Endothelial cell of umbilical vein (primary cell): ENCODE results near the gene RPL35A. TPM values are rescaled to one million over a fixed set of nuclear protein-coding genes. Genes with fewer than 3 reads are reported as not detected.

Experiments
- BruUV-seq: library from RNA; stranded (reverse); fragments of 400-500 nt; replicated peaks from 2 replicates; lab custom pipeline; 2021; lab: Mats Ljungman, UMichigan
- CTCF ChIA-PET: fragments of 300-600, 350-600 bp; sonication (Branson Sonifier 250); formaldehyde crosslinking; loops from one replicate; lab custom pipeline; 2021; ENCODE audit warnings: antibody characterized with exemption, inconsistent platforms; lab: Charles Lee
- POLR2A ChIA-PET: fragments of 300-600, 350-600 bp; sonication (Branson Sonifier 250); formaldehyde crosslinking; loops from one replicate; lab custom pipeline; 2021; ENCODE audit warnings: antibody characterized with exemption, inconsistent platforms; lab: Charles Lee
- DNase-seq: peaks from one replicate; pipeline ENCODE4 v3.0.0-alpha.2; 2011; ENCODE audit warnings: low read depth, low spot score
- FAIRE-seq: peaks from 2 replicates; lab custom pipeline; 2011; peaks lifted over from hg19 to GRCh38; lab: Jason Lieb, UNC
- H2AFZ ChIP-seq: 2 replicates; pipeline ENCODE4 v1.6.0; 2012; ENCODE audit warnings: low read depth, low read length, control low read depth, inconsistent platforms
- H3K27ac ChIP-seq: 2 replicates; pipeline ENCODE4 v1.5.1; 2011; ENCODE audit warnings: low read depth, mild to moderate bottlenecking, control low read depth, low read length, moderate library complexity; ENCODE audit not compliant: insufficient read depth
- H3K27me3 ChIP-seq, 2 experiments: 2 replicates each; pipeline versions ENCODE4 v1.6.0 to v1.6.1; 2011; ENCODE audit warnings: low read length in 2 of 2, mixed read lengths in 1 of 2; ENCODE audit not compliant: control insufficient read depth in 2 of 2, insufficient read depth in 2 of 2
- H3K36me3 ChIP-seq, 2 experiments: 2 replicates in 1 of 2; 3 replicates in 1 of 2; pipeline ENCODE4 v1.5.1; 2011; ENCODE audit warnings: low read length in 2 of 2, mild to moderate bottlenecking in 1 of 2, moderate library complexity in 1 of 2; ENCODE audit not compliant: control insufficient read depth in 2 of 2, insufficient read depth in 2 of 2; ENCODE audit errors: extremely low read depth in 1 of 2
- H3K4me1 ChIP-seq: 3 replicates; pipeline ENCODE4 v1.5.1; 2011; ENCODE audit warnings: mild to moderate bottlenecking, low read length; ENCODE audit not compliant: control insufficient read depth, insufficient read depth; ENCODE audit errors: extremely low read depth
- H3K4me2 ChIP-seq: 2 replicates; pipeline ENCODE4 v1.6.1; 2011; ENCODE audit warnings: low read length, control low read depth, mixed read lengths; ENCODE audit not compliant: insufficient read depth
- H3K4me3 ChIP-seq, 3 experiments: fragments of 200-600 bp in 1 of 3; sonication (generic), shearing (Covaris generic) in 1 of 3; replicated peaks in 1 of 3; 2 replicates each; pipeline ENCODE4 v1.5.1; 2011 to 2016; ENCODE audit warnings: control low read depth in 3 of 3, low read length in 3 of 3, mild to moderate bottlenecking in 2 of 3, inconsistent platforms in 1 of 3, low read depth in 1 of 3, moderate library complexity in 1 of 3; ENCODE audit not compliant: insufficient read depth in 1 of 3
- H3K79me2 ChIP-seq: 2 replicates; pipeline ENCODE4 v1.6.0; 2012; ENCODE audit warnings: low read length, inconsistent platforms; ENCODE audit not compliant: control insufficient read depth, insufficient read depth
- H3K9ac ChIP-seq: replicated peaks from 2 replicates; pipeline ENCODE3; 2011; ENCODE audit warnings: low read length, control low read depth; ENCODE audit not compliant: insufficient read depth; ENCODE audit errors: extremely low read depth
- H3K9me1 ChIP-seq: replicated peaks from 3 replicates; pipeline ENCODE4 v1.6.0; 2011; ENCODE audit warnings: mild to moderate bottlenecking, low read length; ENCODE audit not compliant: control insufficient read depth, insufficient read depth; ENCODE audit errors: extremely low read depth
- H3K9me3 ChIP-seq: replicated peaks from 2 replicates; pipeline ENCODE4 v1.5.1; 2012; ENCODE audit warnings: low read length, inconsistent platforms; ENCODE audit not compliant: control insufficient read depth, insufficient read depth
- H4K20me1 ChIP-seq: replicated peaks from 2 replicates; pipeline ENCODE3; 2011; ENCODE audit warnings: mild to moderate bottlenecking, low read length; ENCODE audit not compliant: control insufficient read depth, insufficient read depth; ENCODE audit errors: extremely low read depth
- CTCF ChIP-seq, 2 donors: IDR thresholded peaks; 1 replicate in 1 of 2; 2 replicates in 1 of 2; pipeline ENCODE4 v1.5.1; 2011; ENCODE audit warnings: low read length in 2 of 2, mild to moderate bottlenecking in 2 of 2, moderate library complexity in 2 of 2, control low read depth in 1 of 2, inconsistent platforms in 1 of 2, low read depth in 1 of 2; ENCODE audit not compliant: insufficient read depth in 1 of 2; ENCODE audit errors: extremely low read depth in 1 of 2
- EZH2 ChIP-seq: IDR thresholded peaks from 2 replicates; pipeline ENCODE4 v1.6.1; 2012; ENCODE audit warnings: borderline replicate concordance, low read depth, mild to moderate bottlenecking, moderate library complexity, low read length, inconsistent platforms; ENCODE audit not compliant: severe bottlenecking
- FOS ChIP-seq: IDR thresholded peaks from 2 replicates; pipeline ENCODE4 v1.6.1; 2011; ENCODE audit warnings: mild to moderate bottlenecking, low read length, moderate library complexity, borderline replicate concordance; ENCODE audit not compliant: insufficient read depth
- GATA2 ChIP-seq: IDR thresholded peaks from 2 replicates; pipeline ENCODE4 v1.7.0; 2011; ENCODE audit warnings: low read depth, mild to moderate bottlenecking, moderate library complexity, mixed read lengths, low read length; ENCODE audit not compliant: insufficient read length, insufficient read depth
- JUN ChIP-seq: IDR thresholded peaks from 2 replicates; pipeline ENCODE4 v1.6.1; 2011; ENCODE audit warnings: borderline replicate concordance, low read depth; ENCODE audit not compliant: insufficient read length, insufficient read depth
- MAX ChIP-seq: IDR thresholded peaks from 2 replicates; pipeline ENCODE4 v1.6.1; 2011; ENCODE audit not compliant: insufficient read depth, insufficient read length
- MYC ChIP-seq: IDR thresholded peaks from one replicate; pipeline ENCODE4 v1.6.1; 2011; ENCODE audit warnings: mild to moderate bottlenecking, low read depth, low read length
- POLR2A ChIP-seq: IDR thresholded peaks from 2 replicates; pipeline ENCODE4 v1.6.1; 2012; ENCODE audit warnings: low read depth, mild to moderate bottlenecking, control low read depth, low read length
- POLR2AphosphoS5 ChIP-seq: IDR thresholded peaks from 2 replicates; pipeline ENCODE4 v1.6.1; 2012; ENCODE audit warnings: low read depth, mild to moderate bottlenecking, control low read depth, low read length, moderate library complexity; ENCODE audit not compliant: insufficient read depth
- dilution Hi-C: fragments of 300-500 bp; cut with MboI; formaldehyde crosslinking; loops from one replicate; pipeline ENCODE4 v1.15.0; 2019; ENCODE audit warnings: low sequenced_read_pairs; ENCODE audit not compliant: extremely low pct_ligation_motif_present
- intact Hi-C: fragments of 100-400 bp; cut with micrococcal nuclease; formaldehyde crosslinking; loops from one replicate; pipeline ENCODE4 v1.10.0; 2022
- polyA plus RNA-seq, 4 experiments: library from polyadenylated mRNA; depleted of rRNA in 3 of 4; stranded (reverse) in 3 of 4; unstranded in 1 of 4; fragments of >200 nt; gene quantifications; 2 replicates each; pipeline versions ENCODE4 v1.2.1 to v1.2.3, GENCODE V29; 2011 to 2012; ENCODE audit warnings: missing spikeins in 1 of 4
- small RNA-seq: library from RNA; depleted of rRNA; stranded (forward); fragments of <200 nt; gene quantifications from one replicate; pipeline ENCODE3, GENCODE V24; 2012; ENCODE audit warnings: low replicate concordance, low read depth; ENCODE audit not compliant: insufficient read depth, insufficient read length
- total RNA-seq: library from RNA; stranded (reverse); gene quantifications from 2 replicates; pipeline ENCODE4 v1.2.3, GENCODE V29; 2021

The RPL35A gene
- total and polyA plus RNA-seq, 2 donors (not counting 3 experiments of a cell fraction or from before 2014, with no cell fraction given): 566 to 1,094 TPM

DNA sequence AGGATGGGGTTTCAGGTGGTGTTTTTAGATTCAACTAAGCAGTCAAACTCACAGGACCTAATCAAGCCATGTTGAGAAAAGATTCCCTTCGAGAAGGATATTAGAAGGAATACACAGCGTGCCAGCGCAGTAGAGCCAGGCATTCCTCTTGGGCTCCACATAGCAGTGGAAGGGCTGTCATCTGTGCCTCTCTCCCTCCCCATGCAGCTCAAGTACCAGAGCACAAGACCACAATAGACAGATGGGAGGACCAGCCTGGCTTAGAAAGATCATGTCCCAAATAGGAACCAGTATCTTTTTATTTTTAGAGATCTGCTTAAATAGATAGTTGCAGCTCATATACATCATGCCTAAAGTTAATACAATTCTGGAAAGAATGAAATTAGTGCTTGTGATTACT, 47.9 kb downstream of the RPL35A start:
- intact Hi-C loops: no loop called here

More for the DNA sequence above, 47.9 kb downstream of the RPL35A start:
- Histone ChIP-seq H3K9me3 (no peaks in the 10 kb centered on the region), H3K27me3 (no peaks in the 10 kb centered on the region), H4K20me1 (no peaks in the 10 kb centered on the region), H3K9ac (no peak overlapping the region), H3K4me2 (no peak overlapping the region), H3K4me1 (no peaks in the 10 kb centered on the region), H3K9me1 (no peaks in the 10 kb centered on the region), H3K27ac (no peak overlapping the region), H2AFZ (no peak overlapping the region), H3K36me3 (no peaks in the 10 kb centered on the region), H3K79me2 (no peaks in the 10 kb centered on the region), H3K4me3 (no peak overlapping the region)
- POLR2A ChIA-PET: no interaction called here
- dilution Hi-C loops: no loop called here
- CTCF ChIA-PET: no interaction called here
- BruUV-seq: no TSS peak
- no peak for DNase-seq
- TF ChIP-seq CTCF (IDR thresholded peaks at IDR 0.05; ENCODE audit: extremely low read depth in 1 of 2, insufficient read depth in 1 of 2, low read depth in 1 of 2, low read length in 2 of 2): no peak
- no peak for TF ChIP-seq MAX
- no peak for TF ChIP-seq FOS
- TF ChIP-seq JUN: no peak
- no peak for TF ChIP-seq POLR2A
- TF ChIP-seq POLR2AphosphoS5: no peak
- TF ChIP-seq EZH2: no peak
- no peak for TF ChIP-seq MYC
- no peak for TF ChIP-seq GATA2
- no peak for FAIRE-seq

Small RNAs within 50 kb of the gene (small RNA-seq; reads per million reads assigned to genes)
- gene RNU6-621P: not detected

Other genes with a start within 250 kb of the RPL35A start
- 22.9 and 25.8 TPM in 2 replicates for gene RUBCN, start 213.3 kb upstream of the RPL35A start, total RNA-seq
- gene RUBCN, start 213.3 kb upstream of the RPL35A start, polyA plus RNA-seq: 15.0 and 18.5 TPM in 2 replicates
- 52.3 and 59.3 TPM in 2 replicates for gene FYTTD1, start 200.3 kb upstream of the RPL35A start, total RNA-seq
- gene FYTTD1, start 200.3 kb upstream of the RPL35A start, polyA plus RNA-seq: 6.8 and 8.9 TPM in 2 replicates
- 60.3 and 71.2 TPM in 2 replicates for gene LRCH3, start 158.9 kb upstream of the RPL35A start, total RNA-seq
- gene LRCH3, start 158.9 kb upstream of the RPL35A start, polyA plus RNA-seq: 43.9 and 52.5 TPM in 2 replicates
- 6.5 and 9.0 TPM in 2 replicates for gene LMLN, start 10.0 kb downstream of the RPL35A start, total RNA-seq
- gene LMLN, start 10.0 kb downstream of the RPL35A start, polyA plus RNA-seq: 4.4 and 4.8 TPM in 2 replicates